ENCODE data around the gene SPATA18.

SPATA18 gene

GRCh38 chr4:52051213-52051614, at the start of gene SPATA18:
Gene SPATA18, plus strand, starts transcription at chr4:52051304. Its CDS starts 401 bp downstream, at chr4:52051705.
- DNase-seq, result peak in 4 of 58 donors; percentile 3 to 31 (median 12)

- DNase-seq, result no peak
These were observed 49.5 kb upstream of the SPATA18 start for GRCh38 chr4:52001616-52002015.

GRCh38 chr4:52004414-52004813, 46.7 kb upstream of the SPATA18 start:
- DNase-seq, result no peak

- DNase-seq, result no peak
These were observed 45.4 kb upstream of the SPATA18 start for GRCh38 chr4:52005604-52006273.

- DNase-seq, result no peak
These were observed 44.2 kb upstream of the SPATA18 start for GRCh38 chr4:52006887-52007286.

- no peak for DNase-seq
These were observed 40.1 kb upstream of the SPATA18 start for GRCh38 chr4:52010986-52011385.

GRCh38 chr4:52012651-52013050, 38.5 kb upstream of the SPATA18 start:
- no peak for DNase-seq

- DNase-seq, result no peak
These were observed 36.2 kb upstream of the SPATA18 start for GRCh38 chr4:52014903-52015302.

GRCh38 chr4:52015366-52015765, 35.7 kb upstream of the SPATA18 start:
- no peak for DNase-seq

- DNase-seq, result no peak
These were observed 34.1 kb upstream of the SPATA18 start for GRCh38 chr4:52016981-52017380.

GRCh38 chr4:52017814-52018213, 33.3 kb upstream of the SPATA18 start:
- DNase-seq, result no peak

GRCh38 chr4:52019936-52020657, 31.0 kb upstream of the SPATA18 start, which contains the start of gene LRRC66:
Gene LRRC66, minus strand, starts transcription at chr4:52020363. Its CDS starts 2,750 bp downstream, at chr4:52017613.
- no peak for DNase-seq

GRCh38 chr4:52028970-52029369, 22.1 kb upstream of the SPATA18 start:
- no peak for DNase-seq

- DNase-seq, result no peak
These were observed 19.1 kb upstream of the SPATA18 start for GRCh38 chr4:52032005-52032404.

GRCh38 chr4:52035190-52035589, 15.9 kb upstream of the SPATA18 start:
- no peak for DNase-seq

- DNase-seq, result no peak
These were observed 14.1 kb upstream of the SPATA18 start for GRCh38 chr4:52036886-52037530.

- peak in 49 of 58 donors; percentile 14 to 82 (median 63) for DNase-seq
These were observed 13.4 kb upstream of the SPATA18 start for GRCh38 chr4:52037689-52038102.

GRCh38 chr4:52038103-52038912, 12.8 kb upstream of the SPATA18 start, which contains the start of gene SGCB:
Gene SGCB, minus strand, starts transcription at chr4:52038299. Its CDS starts 40 bp downstream, at chr4:52038259.
- DNase-seq, result peak in 57 of 58 donors; percentile 19 to 85 (median 74)

- DNase-seq, result no peak
These were observed 6.1 kb upstream of the SPATA18 start for GRCh38 chr4:52045028-52045427.

- no peak for DNase-seq
These were observed 1.8 kb upstream of the SPATA18 start for GRCh38 chr4:52049266-52049665.
